IgD-negative memory B cell (primary cell): Measurements from ENCODE around the gene ABHD2. TPM values are rescaled to one million over a fixed set of nuclear protein-coding genes. Genes with fewer than 3 reads are reported as not detected.

Source experiments
- H3K27ac Mint-ChIP-seq, 3 donors: one replicate each; pipeline ENCODE4 v1.8.0; 2020 to 2022; ENCODE audit warnings: mild to moderate bottlenecking in 3 of 3, mixed read lengths in 3 of 3, moderate library complexity in 1 of 3
- H3K27me3 Mint-ChIP-seq: one replicate; pipeline ENCODE4 v1.8.0; 2021; ENCODE audit warnings: mixed read lengths
- H3K36me3 Mint-ChIP-seq: one replicate; pipeline ENCODE4 v1.8.0; 2020; ENCODE audit warnings: mild to moderate bottlenecking, mixed read lengths
- H3K4me1 Mint-ChIP-seq, 3 donors: one replicate each; pipeline ENCODE4 v1.8.0; 2020 to 2022; ENCODE audit warnings: mixed read lengths in 3 of 3, mild to moderate bottlenecking in 1 of 3
- H3K4me3 Mint-ChIP-seq, 4 donors: one replicate each; pipeline ENCODE4 v1.8.0; 2020 to 2022; ENCODE audit warnings: mild to moderate bottlenecking in 4 of 4, mixed read lengths in 4 of 4, moderate library complexity in 3 of 4
- H3K9me3 Mint-ChIP-seq, 3 donors: one replicate each; pipeline ENCODE4 v1.8.0; 2020 to 2021; ENCODE audit warnings: mixed read lengths in 3 of 3, mild to moderate bottlenecking in 1 of 3
- polyA plus RNA-seq: library from polyadenylated mRNA; unstranded; fragments of 300-500 nt; fragmentation: Illumina TruSeq; gene quantifications from one replicate; pipeline ENCODE4 v1.2.3, GENCODE V29; 2021

Gene ABHD2
- polyA plus RNA-seq, 1 donor from 2014 or later, result 13.4 TPM

DNA sequence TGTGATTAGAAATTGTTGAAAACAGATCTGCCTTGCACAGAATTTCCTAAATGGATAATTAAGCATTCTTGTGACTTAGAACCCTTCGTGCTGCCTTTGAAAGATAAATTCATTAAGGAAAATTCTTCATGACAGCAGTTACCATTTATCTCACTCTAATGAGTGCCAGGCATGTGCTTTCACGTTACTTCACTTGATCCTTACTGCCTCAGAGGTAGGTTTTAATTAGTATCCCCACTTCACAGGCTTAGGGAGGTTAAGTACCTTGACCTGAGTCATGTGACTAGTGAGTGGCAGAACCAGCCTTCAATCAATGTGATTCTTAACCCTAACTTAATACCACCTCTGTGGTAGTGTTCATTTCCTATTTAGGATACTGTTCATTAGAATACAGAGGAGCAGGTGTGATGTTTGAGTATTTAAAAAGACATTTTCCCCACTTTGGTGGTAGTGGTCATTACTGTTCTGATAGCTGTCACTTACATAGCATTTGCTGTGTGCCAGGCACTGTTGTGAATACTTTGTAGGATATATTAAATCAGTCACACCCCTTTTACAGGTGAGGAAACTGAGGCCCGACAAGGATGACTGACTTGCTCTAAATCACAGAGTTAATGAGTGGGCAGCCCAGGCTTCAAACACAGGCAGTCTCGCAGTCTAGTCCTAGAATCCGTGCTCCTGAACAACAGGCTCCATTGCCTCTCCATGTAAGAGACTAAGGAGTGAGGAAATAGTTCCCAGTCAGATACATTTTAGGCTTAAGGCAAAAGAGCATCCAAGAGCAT, 75.2 kb downstream of the ABHD2 start:
- Mint-ChIP-seq H3K9me3 (no peaks in the 10 kb centered on the region), H3K4me1 (peaks cover 0 to 4% (median 0%) of the 10 kb centered on the region in 3 donors), H3K27ac (no peak overlapping the region), H3K27me3 (no peaks in the 10 kb centered on the region), H3K36me3 (peaks cover 5% of the 10 kb centered on the region), H3K4me3 (no peak overlapping the region)

DNA sequence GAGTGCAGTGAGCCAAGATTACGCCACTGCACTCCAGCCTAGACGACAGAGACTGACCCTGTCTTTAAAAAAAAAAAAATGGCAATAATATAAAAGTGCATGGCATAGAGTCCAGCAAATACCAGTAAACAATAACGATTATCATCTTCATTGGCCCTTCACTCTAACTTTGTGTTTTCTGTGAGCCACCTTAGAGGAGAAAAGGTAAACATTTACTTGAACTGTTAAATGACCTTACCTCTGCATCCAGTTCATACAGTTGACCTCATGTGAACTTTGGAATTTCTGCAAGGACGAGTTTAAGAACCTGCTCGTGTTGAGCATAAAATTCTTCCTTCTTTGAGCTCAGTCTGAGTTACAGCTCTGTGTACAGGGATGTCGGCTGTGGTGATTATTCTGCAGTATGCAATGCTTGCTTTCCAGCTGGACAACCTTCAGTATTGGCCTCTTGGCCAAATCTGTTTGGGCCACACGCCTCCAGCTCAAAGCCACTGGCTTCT, 76.5 kb downstream of the ABHD2 start:
- Mint-ChIP-seq H3K27ac (no peak overlapping the region), H3K27me3 (no peaks in the 10 kb centered on the region), H3K4me1 (peaks cover 0 to 4% (median 0%) of the 10 kb centered on the region in 3 donors), H3K36me3 (peaks cover 5% of the 10 kb centered on the region), H3K4me3 (no peak overlapping the region), H3K9me3 (no peaks in the 10 kb centered on the region)

DNA sequence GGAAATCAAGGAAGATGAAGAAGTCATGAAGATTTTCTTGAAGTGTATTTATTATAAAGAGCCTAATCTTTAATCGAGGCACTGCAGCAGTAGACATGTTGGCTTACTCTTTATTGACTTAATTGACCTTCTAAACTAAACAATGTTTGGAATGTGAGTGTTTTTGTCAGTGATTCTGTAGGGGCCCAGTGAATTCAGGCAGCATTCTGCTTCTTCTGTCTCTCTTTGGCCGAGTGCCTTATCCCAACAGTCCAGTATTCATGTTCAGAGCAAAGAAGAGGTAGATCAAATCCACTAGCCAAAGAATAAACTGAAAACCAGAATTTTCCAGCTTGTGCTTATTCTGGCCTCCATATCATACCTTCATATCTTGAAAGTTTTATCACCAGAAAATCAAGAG, 77.4 kb downstream of the ABHD2 start:
- no peaks in the 10 kb centered on the region for H3K9me3 Mint-ChIP-seq
- no peak overlapping the region for H3K4me3 Mint-ChIP-seq
- H3K36me3 Mint-ChIP-seq, result peaks cover 5% of the 10 kb centered on the region
- H3K27ac Mint-ChIP-seq, result no peak overlapping the region
- H3K27me3 Mint-ChIP-seq, result no peaks in the 10 kb centered on the region
- H3K4me1 Mint-ChIP-seq, result peaks cover 0 to 4% (median 0%) of the 10 kb centered on the region in 3 donors

DNA sequence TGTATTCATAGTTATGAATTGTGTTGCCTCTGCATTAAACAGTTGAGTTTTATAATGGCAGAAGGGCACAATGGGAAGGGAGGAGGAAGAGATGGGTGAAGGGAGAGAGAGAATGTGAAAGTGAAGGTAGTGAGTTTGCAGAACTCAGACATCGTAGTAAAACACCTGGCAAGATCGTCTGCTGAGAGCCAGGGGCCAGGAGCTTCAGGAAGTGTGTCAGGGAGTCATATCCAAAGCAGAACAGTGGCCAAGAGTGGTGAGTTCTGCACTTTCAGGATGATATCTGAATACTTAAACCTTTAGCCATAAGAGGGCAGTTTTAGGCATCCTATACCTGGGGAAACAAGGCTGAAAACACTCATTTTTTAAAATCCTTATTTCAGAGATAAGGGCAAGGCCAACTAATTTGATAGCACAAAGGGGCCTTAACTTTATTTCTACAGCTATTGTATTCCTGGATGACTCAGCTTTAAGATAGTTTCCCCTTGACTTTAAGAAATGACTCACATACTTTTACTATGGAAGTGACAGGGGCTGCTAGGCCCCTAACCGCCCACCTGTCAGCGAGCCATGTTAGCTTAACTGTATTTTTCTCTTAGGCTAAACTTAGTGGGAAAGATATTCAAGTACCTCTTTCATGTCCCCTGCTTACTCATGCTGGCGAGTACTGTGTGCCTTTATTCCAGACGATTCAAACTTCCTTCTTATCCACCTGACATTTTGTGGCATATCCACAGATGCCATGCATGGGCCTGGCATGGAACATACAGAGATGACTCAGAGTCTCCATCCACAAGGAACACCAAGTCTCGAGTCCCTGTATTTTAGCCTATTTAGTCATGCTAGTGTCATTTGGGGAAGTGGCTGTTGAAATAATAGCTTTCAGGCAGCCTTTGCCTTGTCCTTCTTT, 79.3 kb downstream of the ABHD2 start:
- Mint-ChIP-seq H3K27ac (no peak overlapping the region), H3K36me3 (peaks cover 2% of the 10 kb centered on the region), H3K9me3 (no peaks in the 10 kb centered on the region), H3K4me1 (peaks cover 0 to 4% (median 0%) of the 10 kb centered on the region in 3 donors), H3K4me3 (peak overlapping the region in 1 of 4 donors; percentile 23), H3K27me3 (no peaks in the 10 kb centered on the region)

DNA sequence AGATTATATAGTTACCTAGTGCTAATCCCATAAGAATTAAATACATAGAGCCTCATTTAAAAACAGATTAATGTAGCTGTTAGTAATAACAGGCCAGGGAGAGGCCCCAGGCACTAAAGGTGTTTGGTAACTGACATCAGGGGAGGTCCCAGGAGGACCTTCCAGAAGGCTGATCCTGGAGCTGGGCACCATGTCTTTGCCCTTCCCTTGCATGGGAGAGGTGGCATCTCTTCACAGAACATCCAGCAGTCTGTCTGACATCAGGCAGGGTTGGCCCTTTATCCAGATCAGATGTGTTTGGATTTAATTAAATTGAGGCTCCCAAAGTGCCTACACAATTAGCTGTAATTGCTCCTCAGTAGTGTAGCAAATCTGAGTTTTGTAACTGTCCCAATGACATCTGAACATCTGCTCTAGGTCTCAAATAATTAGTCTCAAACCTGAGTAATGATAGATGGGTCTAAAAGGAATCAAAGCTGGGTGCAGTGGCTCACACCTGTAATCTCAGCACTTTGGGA, 80.1 kb downstream of the ABHD2 start:
- Mint-ChIP-seq H3K9me3 (no peaks in the 10 kb centered on the region), H3K27me3 (no peaks in the 10 kb centered on the region), H3K36me3 (no peaks in the 10 kb centered on the region), H3K4me1 (peaks cover 0 to 4% (median 0%) of the 10 kb centered on the region in 3 donors), H3K4me3 (no peak overlapping the region), H3K27ac (no peak overlapping the region)

DNA sequence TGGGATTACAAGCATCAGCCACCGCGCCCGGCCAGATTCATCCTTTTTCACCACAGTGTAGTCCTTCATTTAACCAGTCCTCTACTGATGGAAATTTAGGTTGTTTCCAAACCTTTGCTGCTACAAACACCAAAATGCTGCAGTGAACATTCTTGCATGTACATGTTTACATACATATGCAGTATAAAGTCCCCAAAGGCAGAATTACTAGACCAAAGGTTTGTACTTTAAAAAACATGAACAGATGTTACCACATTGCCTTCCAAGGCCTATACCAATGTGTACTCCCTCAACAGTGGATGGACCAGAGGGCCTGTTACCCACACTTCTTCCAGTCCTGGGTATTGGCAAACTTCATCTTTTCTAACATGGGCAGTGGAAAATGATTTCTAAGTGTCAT, 82.1 kb downstream of the ABHD2 start:
- Mint-ChIP-seq H3K4me3 (no peak overlapping the region), H3K4me1 (peaks cover 0 to 4% (median 1%) of the 10 kb centered on the region in 3 donors), H3K27ac (no peak overlapping the region)

DNA sequence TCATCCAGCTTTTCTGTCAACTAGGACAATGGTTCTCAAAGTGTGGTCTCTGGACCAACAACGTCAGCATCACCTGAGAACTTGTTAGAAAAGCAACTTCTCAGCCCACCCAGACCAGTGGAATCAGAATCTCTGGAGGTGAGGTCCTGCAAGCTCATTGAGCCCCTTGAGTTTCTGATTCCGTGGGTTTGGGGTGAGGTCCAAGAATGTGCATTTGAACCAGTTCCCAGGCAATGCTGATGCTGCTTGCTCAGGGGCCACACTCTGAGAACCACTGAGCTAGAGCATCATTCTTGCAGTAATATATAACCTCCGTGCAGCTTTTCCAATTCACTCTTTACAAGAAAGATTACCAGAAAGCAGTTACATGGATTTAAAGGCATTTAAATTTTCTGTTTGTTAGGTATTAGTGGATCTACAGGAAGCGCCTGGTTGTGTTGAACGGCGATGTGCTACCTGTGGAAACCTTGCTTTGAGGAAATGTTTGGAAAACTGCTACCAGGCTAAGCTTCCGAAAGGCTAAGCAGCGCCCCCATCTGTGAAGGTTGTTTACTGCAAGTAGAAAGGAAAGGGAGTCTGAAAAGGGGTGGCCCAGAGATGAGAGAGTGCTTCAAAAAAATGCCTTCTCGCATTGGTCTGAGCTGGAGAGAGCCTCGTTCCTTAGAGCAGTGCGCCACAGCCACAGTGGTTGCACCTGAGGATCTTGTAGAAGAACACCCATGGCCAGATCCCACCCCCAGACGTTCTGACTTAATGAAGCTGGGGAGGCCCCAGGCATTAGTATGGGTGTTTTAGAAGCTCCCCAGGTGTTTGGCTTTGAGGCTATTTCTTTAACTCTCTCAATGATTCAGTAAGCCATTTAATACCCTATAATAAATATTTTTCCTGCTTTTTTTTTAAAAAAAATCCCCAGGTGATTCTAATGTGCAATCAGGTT, 83.1 kb downstream of the ABHD2 start:
- H3K4me3 Mint-ChIP-seq, result no peak overlapping the region

More for the DNA sequence above, 82.1 kb downstream of the ABHD2 start:
- H3K36me3 Mint-ChIP-seq, result no peaks in the 10 kb centered on the region
- H3K27me3 Mint-ChIP-seq, result no peaks in the 10 kb centered on the region
- no peaks in the 10 kb centered on the region for H3K9me3 Mint-ChIP-seq

DNA sequence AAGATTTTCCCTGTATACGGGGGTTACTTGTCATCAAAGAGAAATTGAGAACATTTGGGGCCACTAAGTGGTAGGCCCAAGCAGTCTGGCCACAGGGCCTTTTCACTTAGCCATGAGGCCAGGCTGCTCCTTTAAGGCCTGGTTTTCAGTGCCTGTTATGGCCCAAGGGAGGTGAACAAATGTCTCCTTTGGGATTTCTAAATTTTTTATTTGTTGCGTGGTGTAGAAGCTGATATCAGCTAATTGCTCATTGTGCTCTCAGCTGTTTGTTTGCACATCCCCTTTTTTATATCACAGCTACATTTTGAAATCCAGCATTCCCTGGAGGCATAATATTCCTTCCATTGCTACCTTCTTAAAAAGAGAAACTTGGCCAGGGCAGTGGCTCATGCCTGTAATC, 84.7 kb downstream of the ABHD2 start:
- H3K27me3 Mint-ChIP-seq, result no peaks in the 10 kb centered on the region
- no peak overlapping the region for H3K27ac Mint-ChIP-seq
- H3K4me3 Mint-ChIP-seq, result no peak overlapping the region
- peaks cover 0 to 5% (median 1%) of the 10 kb centered on the region in 3 donors for H3K4me1 Mint-ChIP-seq
- H3K36me3 Mint-ChIP-seq, result peaks cover 2% of the 10 kb centered on the region
- H3K9me3 Mint-ChIP-seq, result no peaks in the 10 kb centered on the region

More for the DNA sequence above, 83.1 kb downstream of the ABHD2 start:
- Mint-ChIP-seq H3K9me3 (no peaks in the 10 kb centered on the region), H3K4me1 (peaks cover 0 to 4% (median 1%) of the 10 kb centered on the region in 3 donors), H3K36me3 (no peaks in the 10 kb centered on the region), H3K27me3 (no peaks in the 10 kb centered on the region), H3K27ac (no peak overlapping the region)

DNA sequence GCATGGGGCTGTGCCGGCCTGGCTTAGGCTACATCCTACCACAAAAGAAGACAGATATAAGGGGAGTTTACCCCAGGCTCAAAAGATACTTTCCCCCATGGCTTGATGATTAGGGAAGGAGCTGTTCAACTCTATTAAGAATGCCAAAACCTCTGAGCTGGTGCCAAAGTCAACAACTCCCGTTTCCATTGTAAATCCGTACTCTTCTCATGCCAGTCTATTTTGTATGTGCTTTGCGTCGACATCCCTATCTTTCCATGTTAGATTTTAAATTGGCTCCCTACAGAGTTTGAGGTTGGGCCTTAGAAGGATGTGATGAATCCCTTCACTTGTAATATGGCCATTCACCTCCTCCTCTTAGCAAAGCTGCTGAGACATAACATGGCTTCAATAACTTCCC, 86.2 kb downstream of the ABHD2 start:
- Mint-ChIP-seq H3K9me3 (no peaks in the 10 kb centered on the region), H3K27ac (no peak overlapping the region), H3K4me3 (no peak overlapping the region), H3K27me3 (no peaks in the 10 kb centered on the region), H3K36me3 (peaks cover 2% of the 10 kb centered on the region), H3K4me1 (peaks cover 0 to 5% (median 1%) of the 10 kb centered on the region in 3 donors)

DNA sequence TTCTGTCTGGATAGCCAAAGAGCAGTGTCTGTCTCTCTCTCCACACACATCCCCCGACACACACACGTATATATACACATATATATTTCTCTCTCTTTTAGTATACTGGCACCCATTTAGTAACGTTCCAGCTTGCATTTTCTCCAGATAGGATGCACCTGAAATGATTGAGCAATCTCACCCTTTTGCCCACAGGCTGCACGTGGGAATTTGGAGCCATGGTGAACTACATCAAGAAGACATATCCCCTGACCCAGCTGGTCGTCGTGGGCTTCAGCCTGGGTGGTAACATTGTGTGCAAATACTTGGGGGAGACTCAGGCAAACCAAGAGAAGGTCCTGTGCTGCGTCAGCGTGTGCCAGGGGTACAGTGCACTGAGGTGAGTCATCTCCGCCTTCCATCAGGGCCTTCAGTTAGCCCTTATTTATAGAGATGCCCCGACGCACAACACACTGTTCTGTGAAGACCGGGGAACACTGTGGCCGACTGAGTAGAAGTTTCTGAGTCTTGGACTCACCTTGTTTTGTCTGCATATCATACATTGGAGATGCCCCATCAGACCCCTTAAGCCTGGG, 87.4 kb downstream of the ABHD2 start:
- H3K36me3 Mint-ChIP-seq, result peaks cover 2% of the 10 kb centered on the region
- no peaks in the 10 kb centered on the region for H3K27me3 Mint-ChIP-seq
- no peak overlapping the region for H3K4me3 Mint-ChIP-seq
- no peaks in the 10 kb centered on the region for H3K9me3 Mint-ChIP-seq
- peaks cover 0 to 5% (median 1%) of the 10 kb centered on the region in 3 donors for H3K4me1 Mint-ChIP-seq
- no peak overlapping the region for H3K27ac Mint-ChIP-seq

DNA sequence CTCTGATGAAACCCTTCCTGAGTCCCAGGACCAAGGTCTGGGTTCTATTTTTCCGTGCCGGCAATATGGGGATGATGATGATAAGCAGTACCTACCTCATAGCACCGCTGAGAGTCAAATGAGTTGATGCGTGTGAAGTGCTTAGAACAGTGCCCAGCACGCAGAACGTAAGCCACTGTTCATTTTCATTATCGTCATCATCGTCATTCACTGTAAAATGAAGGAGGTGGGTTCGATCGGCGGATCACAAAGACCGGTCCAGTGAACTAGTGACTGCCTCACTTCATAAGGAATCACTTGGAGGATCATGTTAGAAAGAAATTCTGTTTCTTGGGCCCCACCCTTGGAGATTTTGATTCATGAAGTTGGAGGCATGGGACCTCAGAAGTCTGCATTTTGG, 88.9 kb downstream of the ABHD2 start:
- Mint-ChIP-seq H3K36me3 (peaks cover 2% of the 10 kb centered on the region), H3K9me3 (no peaks in the 10 kb centered on the region), H3K27ac (no peak overlapping the region), H3K27me3 (no peaks in the 10 kb centered on the region), H3K4me3 (no peak overlapping the region), H3K4me1 (peaks cover 0 to 5% (median 1%) of the 10 kb centered on the region in 3 donors)

DNA sequence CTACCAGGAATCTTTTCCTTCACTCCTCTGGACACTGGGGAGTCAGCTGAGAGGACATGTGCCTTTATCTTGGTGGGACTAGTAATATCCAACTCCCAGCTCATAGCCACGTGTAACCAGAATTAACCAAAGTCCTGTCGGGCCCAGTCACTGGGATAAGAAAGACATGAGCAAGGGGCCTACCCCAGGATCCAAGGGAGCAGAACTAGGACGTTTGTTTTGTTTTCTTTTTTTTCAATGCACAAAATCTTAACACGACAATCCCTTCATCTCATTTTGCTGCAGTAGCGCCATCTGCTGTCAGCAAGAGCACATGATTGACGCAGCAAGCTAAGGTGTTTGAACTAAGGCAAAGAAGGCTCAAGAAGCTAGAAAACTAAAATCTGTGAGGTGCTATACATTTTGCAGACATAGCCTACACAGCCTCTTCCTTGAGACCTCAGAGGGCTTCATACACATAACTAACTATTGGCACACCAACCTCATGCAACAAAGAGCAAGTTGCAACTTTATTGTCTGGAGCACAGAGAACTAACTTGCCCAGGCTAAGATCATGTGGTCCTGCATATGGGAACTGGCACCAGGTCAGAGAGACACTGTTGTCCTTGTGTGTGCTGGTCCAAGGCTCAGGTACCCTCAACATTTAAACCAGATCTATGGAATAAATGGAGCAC, 89.5 kb downstream of the ABHD2 start:
- no peak overlapping the region for H3K4me3 Mint-ChIP-seq
- H3K27me3 Mint-ChIP-seq, result no peaks in the 10 kb centered on the region
- peaks cover 4% of the 10 kb centered on the region for H3K36me3 Mint-ChIP-seq
- H3K9me3 Mint-ChIP-seq, result no peaks in the 10 kb centered on the region
- H3K4me1 Mint-ChIP-seq, result peaks cover 0 to 5% (median 1%) of the 10 kb centered on the region in 3 donors
- H3K27ac Mint-ChIP-seq, result no peak overlapping the region

DNA sequence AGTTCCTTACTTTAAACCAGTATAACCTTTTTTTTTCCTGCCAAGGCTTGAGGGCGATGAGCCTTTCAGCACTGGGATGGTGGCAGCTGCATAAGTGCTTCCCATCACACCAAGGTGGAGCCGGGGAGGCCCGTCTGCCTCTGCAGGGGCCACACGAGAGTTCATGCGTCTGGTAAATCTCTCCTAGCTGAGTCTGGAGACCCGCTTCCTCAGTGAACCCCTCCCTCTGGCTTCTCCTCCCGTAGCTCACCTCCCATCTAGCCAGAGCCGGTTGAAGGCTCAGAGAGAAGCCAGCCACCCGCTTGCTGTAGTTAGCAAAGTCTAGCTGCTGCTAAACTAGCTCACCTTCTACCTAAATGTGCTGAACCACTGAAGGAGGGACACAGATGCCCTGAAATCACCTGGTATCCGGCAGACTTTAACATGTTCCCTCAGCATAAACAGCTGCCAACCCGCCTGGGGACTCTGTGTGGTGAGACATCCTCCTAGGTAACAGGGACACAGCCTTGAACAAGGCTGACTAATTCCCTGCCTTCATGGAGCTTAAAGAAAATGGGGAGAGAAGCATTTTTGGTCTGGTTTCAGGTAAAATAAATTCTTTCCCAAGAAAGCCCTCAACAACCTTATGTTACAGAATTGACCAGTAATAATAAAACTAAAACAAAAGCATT, 90.2 kb downstream of the ABHD2 start:
- no peaks in the 10 kb centered on the region for H3K9me3 Mint-ChIP-seq
- H3K36me3 Mint-ChIP-seq, result peaks cover 6% of the 10 kb centered on the region
- no peaks in the 10 kb centered on the region for H3K27me3 Mint-ChIP-seq
- H3K4me1 Mint-ChIP-seq, result peaks cover 0 to 5% (median 1%) of the 10 kb centered on the region in 3 donors
- no peak overlapping the region for H3K4me3 Mint-ChIP-seq
- H3K27ac Mint-ChIP-seq, result no peak overlapping the region
